ENCODE data around the gene SLC4A2. TPM values are rescaled to one million over a fixed set of nuclear protein-coding genes. Genes with fewer than 3 reads are reported as not detected.

The SLC4A2 gene
- total RNA-seq, 1 donor from 2014 or later: 193 TPM

GRCh38 chr7:151093748-151094147 lies 34.4 kb downstream of the SLC4A2 start:
- DNase-seq (ENCODE audit: low spot score): no peak

DNA sequence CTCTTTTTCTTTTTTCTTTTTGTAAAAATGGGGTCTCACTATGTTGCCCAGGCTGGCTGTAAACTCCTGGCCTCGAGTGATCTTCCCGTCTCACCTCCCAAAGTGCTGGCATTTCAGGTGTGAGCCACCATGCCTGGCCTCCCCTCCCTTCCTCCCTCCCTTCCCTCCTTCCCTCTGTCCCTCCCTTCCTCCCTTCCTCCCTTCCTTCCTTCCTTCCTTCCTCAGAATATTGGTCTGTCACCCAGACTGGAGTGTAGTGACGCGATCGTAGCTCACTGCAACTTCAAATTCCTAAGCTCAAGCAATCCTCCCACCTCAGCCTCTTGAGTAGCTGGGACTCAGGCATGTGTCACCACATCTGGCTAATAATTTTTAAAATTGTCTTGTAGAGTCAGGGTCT lies 35.3 kb downstream of the SLC4A2 start:
- DNase-seq (ENCODE audit: low spot score): no peak

DNA sequence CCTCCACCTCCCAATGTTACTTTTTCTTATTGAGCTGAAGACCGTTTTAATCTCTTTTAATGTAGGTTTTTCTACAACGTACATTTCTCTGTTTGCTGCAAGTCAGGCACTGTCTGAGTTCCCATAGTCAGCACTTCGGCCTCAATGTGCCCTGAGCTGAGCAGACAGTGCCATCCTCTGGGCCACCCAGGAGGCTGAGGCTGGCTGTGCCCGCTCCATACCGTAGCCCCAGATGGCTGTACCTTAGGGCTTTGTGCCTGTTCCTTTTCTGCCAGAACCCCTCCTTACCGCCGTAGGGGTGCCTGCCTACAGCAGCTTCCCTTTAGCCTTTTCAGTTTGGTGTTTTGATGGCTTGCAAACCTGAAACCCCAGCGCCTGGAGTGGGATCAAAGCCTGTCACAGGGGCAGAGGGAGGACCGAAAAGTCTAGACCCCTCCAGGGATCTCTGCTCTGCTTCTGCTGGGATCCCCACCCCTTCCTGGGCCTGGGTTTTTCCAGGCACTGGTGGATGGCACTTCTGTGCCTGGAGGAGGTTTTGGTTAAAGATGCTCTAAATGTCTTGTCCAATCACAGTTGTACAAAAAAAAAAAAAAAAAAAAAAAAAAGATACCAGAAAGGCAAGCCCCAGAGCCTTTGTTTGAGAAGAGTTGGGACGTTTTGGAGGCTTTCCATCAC lies 35.9 kb downstream of the SLC4A2 start:
- no peak for DNase-seq (ENCODE audit: low spot score)

DNA sequence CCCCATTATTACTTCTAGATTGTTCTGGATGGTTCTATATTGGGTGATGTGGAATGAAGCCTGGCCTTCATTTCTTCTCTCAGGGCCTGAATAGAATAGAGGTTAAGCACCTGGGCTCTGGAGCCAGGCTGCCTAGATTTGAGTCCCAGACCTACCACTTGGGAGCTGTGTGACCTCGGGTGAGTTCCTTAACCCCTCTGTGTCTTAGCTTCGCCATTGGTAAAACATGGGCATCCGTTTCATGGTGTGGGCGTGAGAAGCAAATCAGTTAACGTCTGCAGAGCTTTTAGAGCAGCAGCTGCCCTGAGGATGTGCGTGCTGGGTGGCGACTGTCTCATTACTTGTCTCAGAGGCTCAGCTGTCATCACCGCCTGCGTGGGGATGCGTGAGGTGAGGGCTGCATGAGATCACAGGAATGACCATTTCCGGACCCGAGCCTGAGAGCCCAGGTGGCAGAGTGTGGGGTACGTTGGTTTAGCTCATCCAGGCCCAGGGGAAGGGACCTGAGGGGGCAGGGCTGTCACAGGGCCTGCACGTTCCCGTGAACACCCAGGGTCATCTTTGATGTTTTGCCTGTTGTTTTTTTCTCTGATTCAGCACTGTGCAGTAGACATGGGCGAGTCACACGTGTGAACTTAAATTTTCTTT lies 36.6 kb downstream of the SLC4A2 start:
- DNase-seq (ENCODE audit: low spot score): no peak

GRCh38 chr7:151099486-151100211 lies 40.3 kb downstream of the SLC4A2 start:
- DNase-seq (ENCODE audit: low spot score): no peak

GRCh38 chr7:151100921-151101320 lies 41.5 kb downstream of the SLC4A2 start:
- no peak for DNase-seq (ENCODE audit: low spot score)

GRCh38 chr7:151101621-151102396 lies 42.4 kb downstream of the SLC4A2 start:
- no peak for DNase-seq (ENCODE audit: low spot score)

GRCh38 chr7:151102991-151103390 lies 43.6 kb downstream of the SLC4A2 start:
- no peak for DNase-seq (ENCODE audit: low spot score)

- DNase-seq (ENCODE audit: low spot score): no peak
These were observed 44.6 kb downstream of the SLC4A2 start for GRCh38 chr7:151103973-151104372.

DNA sequence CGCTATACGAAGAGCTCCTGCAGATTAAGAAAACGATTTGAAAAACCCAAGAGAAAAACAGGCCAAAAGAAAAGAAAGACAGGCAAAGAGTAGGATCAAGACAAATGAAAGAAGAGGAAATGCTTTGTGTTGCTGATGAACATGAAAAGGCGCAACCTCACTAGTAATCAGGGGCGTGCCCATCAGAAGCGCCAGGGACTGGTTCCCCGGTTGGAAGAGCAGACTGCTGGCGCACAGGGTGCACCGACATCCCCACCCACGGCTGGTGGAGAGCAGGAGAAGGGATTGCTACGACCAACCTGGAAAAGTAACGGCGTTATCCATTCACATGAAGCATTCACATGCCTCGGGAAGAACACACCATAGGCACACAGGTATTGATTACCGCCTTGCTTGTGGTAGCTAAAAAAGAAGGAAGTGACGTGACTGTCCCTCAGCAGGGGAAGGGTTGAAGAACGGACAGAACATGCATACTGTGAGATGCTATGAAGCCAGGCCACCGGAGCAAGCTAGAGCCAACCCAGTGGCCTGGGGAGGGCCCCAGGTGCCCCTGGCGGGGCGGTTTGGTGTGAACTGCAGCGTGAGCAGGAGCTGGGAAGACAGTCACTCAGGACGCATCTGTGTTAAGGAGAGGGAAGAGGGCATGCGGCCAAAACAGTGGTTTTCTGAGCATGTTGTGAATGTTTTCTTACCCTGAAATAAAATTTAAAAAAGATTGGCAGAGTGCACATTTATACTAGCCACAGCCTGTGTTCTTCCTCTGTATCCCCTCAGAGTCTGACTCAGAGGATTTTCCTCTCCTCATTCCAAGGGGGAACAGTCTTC lies 45.2 kb downstream of the SLC4A2 start:
- no peak for DNase-seq (ENCODE audit: low spot score)

DNA sequence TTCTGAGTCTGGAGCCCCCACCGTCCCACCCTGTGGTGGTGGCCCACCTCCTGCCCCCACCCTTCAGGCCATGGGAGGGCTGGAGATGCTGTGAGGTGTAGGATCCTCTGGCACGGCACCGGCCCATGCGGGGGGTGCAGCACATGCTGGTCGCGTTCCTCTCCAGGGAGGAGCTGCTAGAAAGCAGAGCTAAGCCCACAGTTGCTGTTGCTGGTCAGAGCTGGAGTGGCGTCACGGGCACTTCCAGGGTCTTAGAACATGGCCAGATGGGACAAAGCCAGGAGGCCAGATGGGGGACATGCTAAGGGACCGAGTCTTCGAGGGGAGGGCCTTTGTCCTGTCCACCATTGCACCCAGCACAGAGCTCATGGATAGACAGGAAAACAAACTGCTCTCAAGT lies 48.5 kb downstream of the SLC4A2 start:
- DNase-seq (ENCODE audit: low spot score): no peak

DNA sequence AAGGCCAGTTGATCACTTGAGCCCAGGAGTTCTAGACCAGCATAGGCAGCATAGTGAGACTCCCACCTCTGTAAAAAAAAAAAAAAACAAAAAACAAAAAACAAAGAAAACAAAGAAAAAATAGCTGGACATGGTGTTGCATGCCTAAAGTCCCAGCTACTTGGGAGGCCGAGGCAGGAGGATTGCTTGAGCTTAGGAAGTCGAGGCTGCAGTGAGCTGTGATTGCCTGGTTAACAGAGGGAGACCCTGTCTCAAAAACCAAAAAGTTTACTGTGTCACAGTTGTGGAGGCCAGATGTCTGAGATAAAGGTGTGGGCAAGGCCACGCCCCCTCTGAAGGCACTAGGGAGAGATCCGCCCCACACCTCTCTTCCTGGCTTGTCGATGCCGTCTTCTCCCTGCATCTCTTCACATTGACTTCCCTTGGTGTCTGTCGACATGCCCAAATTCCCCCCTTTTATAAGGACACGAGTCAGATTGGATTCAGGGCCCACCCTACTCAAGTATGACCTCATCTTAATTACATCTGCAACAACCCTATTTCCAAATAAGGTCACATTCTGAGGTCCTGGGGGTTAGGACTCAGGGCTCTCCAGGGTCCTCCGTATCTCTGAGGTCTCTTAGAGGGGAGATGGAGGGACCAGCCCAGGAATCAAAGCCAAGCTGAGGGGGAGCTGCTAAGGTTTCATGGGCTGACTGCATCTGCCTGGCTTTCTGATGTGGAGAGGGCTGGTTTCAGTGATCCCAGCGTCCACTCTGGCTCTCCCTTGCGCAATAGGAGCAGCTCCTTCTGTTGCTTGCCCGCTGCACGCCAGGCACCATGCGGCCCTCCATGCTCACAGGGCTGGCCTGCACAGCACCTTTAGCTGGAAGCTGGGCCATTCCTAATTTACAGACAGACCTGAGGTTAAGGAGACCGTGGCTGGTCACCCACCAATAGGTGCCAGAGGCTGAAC lies 50.0 kb downstream of the SLC4A2 start:
- DNase-seq (ENCODE audit: low spot score): no peak

DNA sequence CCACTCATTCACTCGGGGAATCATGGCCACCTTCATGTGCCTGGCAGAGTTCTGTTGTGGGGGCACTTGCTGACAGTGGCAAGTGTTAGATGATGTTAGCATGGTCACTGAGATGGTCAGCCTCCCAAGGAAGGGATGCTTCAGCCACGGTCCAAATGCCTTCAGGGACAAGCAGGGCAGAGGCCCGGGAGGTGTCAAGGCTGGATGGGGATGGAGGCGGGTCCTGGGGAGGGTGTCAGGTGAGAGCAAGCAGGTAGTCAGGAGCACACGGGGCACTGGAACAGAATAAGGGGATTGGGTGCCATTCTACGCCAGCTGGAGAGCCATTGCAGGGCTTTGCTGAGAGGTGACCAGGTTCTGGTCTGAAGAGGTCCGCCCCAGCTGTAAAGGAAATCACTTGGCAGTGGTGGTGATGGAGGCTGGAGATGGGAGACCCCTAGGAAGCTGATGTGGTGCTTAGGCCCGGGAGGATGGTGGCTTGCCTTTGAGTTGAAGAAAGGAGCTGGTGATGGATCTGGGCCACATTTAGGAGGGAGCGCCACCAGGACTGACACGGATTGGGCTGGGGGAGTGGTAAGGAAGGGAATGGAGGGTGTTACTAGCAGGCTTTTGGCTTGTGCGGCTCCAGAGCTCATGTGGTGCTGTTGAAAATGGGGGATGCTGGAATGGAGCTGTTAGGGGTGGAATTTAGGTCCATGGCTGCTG lies 51.0 kb downstream of the SLC4A2 start:
- DNase-seq (ENCODE audit: low spot score): no peak

DNA sequence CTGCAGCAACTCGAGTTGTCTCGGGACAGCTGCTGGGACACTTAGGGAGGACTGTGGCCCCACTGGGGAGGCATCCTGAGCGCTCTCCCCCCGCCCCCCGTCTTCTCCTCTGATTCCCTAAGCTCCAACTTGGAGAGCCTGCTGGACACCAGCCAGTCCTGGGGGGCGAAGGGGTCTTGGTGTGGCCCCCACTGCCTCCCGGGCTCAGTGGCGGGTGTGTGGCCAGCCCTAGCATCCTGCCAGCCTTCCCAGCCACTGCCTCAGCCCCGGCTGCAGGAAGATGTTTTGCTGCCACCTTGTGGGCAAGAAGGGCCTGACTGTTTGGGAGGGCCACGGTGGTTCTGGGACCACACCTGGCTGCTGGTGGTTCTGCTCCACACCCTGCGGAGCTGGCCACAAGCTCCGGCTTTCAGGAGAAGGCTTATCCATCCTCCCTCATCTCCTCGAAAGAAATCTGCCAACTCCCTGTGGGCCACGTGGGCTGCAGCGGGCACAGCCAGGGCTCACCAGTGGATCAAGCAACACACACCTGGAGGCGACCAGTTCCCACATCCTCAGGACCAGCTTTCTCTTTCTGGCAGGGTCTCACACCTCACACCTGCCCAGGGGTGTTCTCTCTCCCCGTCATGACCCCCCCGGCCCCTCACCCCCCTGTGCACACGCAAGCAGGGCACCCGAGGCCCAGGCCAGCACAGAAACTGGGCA lies 51.7 kb downstream of the SLC4A2 start:
- DNase-seq (ENCODE audit: low spot score): peak; percentile 77

- DNase-seq (ENCODE audit: low spot score): no peak
These were observed 54.2 kb downstream of the SLC4A2 start for GRCh38 chr7:151113344-151114150.

DNA sequence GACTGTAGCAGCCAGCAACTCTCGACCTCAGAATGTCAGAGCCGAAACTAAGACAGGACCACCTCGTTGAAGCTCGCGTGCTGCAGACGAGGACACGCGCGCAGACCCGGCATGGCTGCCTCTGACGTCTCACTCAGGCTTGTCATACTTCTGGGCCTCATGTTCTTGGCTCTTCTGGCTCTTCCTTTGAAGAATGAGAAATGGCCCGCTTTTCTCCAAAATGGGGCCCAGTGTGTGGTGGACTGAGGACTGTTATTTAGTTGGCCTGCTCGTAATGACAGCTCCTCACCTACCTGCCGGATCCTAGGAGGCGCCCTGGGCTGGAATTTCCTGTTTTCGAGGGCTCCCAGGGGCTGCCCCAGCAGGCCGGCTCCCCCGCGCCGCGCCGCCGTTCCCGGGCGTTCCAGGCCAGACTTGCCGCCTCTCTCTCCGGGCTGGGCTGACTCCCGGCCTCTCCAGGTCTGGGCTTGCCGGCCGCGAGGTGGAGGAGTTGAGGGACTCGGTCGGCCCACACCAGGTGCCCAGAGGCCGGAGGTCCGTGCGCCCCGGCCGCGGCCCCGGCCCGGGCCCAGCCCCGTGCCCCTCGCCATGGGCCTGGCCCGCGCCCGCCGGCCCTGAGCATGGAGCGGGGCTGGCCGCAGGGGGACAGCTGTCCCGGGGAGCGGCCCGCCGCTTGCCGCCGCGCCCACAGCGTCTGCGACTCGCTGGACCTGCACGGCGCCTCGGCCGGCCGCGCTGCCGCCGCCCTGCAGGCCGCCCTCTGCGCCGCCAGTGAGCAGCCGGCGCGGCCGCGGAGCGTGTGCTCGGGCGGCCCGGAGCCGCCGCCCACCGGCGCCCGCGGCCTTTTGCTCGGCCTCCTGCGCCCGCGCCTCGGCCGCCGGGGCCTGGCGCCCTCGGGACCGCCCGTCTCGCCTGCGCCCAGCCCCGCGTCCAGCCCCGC lies 55.0 kb downstream of the SLC4A2 start:
- no peak for DNase-seq (ENCODE audit: low spot score)
